NCI-H526 (cell line): ENCODE data around the gene TCN1.
A peak's percentile ranks its signal among the peaks of the same experiment; 100 is the strongest.
"Not testable (repeated sequence)": the region's sequence is repeated elsewhere in the genome, so short reads cannot be mapped to it uniquely, and the experiment has no call there.

Source experiments
- DNase-seq, 2 experiments: peaks; one replicate each; lab custom pipeline; 2025; lab: John Stamatoyannopoulos, UW

Gene TCN1

DNA sequence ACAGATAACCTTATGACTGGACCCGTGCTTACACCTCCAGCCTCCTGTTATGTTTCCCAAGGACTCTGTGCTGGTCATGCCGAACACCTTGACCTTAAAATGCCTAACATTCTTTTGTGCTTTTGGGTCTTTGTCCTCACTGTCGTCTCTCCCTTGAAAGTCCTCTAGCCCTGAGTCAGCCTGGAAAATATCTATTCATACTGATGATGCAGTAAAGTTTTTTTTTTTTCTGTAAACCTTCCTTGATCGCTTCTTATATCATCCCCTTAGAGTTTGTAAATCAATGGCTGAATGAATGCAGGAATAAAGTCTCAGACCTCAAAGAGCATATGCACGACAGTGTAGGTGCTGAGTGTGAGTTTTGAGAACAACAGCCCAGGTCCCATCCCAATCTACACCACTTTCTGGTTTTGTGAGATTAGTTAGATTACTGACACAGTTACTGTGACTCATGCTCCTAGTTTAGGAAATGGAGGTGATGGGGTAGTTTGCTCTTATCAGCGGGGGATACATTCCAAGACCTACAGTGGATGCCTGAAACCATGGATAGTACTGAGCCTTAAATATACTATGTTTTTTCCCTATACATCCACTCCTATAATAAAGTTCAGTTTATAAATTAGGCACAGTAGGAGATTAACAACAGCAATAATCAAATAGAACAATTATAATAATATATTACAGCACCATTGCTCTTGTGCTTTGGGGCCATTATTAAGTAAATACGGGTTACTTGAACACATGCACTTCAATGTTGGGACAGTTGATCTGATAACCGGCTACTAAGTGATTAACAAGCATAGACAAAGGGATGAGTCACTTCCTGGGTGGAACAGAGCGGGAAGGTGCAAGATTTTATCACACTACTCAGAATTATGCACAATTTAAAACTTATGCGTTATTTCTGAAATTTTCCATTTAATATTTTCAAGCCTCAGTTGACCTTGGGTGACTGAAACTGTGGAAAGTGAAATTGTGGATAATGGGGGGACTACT lies 8.6 kb downstream of the TCN1 start:
- no peak for DNase-seq

DNA sequence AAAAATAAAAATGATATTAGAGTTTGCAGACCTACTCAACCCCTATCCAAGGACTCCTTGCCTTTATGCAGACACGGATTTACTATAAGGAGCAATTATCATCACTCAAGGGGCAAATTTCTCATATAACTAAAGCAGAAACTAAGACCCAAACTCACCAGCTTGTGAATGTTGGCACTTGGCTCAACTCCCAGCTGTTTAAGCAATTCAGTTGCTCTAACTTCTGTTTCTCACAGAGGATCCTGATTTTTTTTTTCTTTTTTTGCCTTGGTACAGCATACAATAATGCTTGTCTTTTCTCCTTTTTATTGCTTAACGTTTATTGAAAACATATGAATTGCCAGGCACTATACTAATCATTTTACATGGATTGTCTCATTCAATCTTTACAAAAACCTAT lies 11.4 kb downstream of the TCN1 start:
- no peak for DNase-seq

DNA sequence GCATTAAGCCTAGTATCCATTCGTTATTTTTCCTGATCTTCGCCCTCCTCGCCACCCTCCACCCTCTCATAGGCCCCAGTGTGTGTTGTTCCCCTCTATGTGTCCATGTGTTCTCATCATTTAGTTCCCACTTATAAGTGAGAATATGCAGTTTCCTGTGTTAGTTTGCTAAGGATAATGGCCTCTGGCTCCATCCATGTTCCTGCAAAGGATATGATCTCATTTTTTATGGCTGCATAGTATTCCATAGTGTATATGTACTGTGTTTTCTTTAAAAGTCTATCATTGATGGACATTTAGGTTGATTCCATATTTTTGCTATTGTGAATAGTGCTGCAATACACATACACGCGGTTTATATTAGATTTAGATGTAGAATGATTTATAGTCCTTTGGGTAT lies 14.9 kb downstream of the TCN1 start:
- DNase-seq: not testable (repeated sequence)

DNA sequence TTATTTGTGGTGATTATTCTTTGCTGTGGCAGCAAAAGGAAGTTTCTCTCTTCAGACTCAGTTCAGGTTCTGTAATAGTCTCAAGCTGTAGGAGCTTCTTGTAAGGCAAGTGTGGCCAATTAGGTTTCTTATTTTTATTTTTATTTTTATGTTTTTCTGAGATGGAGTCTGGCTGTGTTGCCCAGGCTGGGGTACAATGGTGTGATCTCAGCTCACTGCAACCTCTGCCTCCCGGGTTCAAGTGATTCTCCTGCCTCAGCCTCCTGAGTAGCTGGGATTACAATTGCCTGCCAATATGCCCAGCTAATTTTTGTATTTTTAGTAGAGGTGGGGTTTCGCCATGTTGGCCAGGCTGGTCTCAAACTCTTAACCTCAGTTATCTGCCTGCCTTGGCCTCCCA lies 16.7 kb downstream of the TCN1 start:
- DNase-seq: not testable (repeated sequence)

DNA sequence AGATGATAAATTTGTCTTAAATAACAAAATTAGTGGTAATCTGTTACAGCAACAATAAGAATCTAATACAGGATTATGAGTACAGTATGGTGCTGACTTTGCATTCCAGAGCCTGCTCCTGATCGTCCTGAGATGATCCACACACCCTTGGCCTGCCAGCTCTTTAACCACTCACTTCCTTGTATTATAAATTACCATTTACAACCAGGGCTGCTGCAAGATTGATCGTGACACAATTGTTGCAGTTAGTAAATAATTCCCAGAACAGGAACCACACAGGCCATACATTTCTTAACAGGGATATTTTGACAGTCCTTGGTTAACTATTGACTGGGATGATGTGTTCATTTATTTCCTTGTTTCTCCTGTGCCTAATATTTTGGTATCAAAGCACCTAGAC lies 17.2 kb downstream of the TCN1 start:
- no peak for DNase-seq

DNA sequence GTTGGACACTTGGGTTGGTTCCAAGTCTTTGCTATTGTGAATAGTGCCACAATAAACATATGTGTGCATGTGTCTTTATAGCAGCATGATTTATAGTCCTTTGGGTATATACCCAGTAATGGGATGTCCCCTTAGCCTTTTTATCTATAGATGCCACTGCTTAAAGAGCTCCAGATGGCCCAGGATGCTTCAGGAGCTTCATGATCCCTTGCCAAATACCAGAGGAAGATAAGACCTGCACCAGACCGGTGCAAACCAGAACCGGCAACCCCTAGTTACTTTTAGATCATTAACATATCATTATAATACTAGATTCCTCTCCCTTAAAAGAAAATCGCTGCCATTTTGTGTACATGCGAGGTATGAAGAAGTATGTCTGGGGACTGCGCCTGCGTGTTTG lies 17.8 kb downstream of the TCN1 start:
- DNase-seq: not testable (repeated sequence)

DNA sequence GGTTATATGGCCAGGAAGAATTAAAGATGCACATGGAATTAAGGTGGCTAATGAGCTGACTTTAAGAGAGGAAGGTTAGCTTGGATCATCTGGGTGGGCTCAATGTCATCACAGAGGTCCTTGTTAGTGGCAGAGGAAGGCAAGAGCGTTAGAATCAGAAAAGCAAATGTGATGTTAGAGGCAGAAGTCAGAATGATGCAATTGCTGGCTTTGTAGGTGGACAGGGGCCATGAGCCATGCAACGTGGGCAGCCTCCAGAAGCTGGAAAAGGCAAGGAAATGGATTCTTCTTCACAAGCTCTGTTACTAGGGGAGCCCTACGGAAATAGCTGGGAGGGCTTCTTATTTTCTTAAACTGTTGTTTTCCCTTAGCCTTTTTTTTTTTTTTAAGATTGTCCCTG lies 18.7 kb downstream of the TCN1 start:
- DNase-seq: no peak

DNA sequence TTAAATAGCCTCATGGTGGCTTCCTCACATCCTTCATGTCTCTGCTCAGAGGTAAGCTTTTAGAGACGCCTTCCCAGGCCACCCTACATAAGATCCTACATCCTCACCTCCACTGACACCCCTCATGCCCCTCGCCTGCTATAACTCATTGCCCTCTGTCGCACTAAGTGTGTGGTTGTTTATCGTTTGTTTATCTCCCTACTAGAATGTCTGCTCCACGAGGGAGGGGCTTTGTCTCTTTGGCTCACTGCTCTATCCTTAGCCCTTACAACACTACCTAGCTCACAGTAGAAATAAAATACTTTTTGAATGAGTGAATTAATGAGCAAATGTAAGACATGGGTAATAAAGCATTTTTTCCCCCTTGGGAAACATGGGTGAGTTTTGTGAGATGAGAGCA lies 19.7 kb downstream of the TCN1 start:
- DNase-seq: no peak

DNA sequence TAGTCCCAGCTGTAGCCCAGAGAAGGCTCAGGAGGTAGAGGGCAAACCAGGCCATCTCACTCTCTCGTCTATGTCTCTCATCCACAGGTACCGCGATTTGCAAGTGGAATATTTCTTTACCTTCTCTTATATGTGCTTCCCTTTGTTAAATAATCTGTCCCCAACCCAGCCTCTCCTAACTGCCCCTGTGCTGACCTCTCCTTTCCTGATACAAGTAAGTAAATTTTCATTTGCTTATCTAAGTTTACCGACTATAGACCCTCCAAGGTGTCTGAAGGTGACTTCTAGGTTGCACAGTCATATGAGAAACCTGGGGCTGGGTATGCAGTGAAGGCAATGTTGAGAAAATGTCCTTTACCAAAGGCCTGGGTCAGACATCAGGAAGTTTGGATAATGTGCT lies 20.9 kb downstream of the TCN1 start, which contains the start of gene CBLIF:
Gene CBLIF, minus strand, starts transcription at position 101 of the 400 bp plus-strand sequence. Its CDS starts 46 bp downstream, at position 55.
- DNase-seq: no peak

DNA sequence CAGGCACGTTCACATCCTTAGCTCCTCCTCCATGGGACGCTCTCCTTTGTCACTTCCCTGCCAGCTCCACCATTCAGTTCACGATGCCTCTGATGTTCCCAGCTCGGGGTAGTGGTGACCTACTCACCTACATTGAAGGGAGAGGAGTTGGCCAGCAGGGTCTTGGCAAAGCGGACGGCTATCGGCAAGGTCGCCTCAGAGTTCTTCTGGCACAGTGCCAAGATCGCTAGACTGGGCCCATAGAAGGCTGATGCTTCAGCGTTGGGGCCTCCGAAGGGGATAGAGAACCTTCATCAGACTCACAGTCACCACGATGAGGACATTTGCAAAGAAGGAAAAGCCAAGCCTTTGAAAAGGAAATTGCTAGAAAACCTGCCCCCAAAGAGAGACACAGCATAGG lies 24.0 kb downstream of the TCN1 start:
- no peak for DNase-seq

DNA sequence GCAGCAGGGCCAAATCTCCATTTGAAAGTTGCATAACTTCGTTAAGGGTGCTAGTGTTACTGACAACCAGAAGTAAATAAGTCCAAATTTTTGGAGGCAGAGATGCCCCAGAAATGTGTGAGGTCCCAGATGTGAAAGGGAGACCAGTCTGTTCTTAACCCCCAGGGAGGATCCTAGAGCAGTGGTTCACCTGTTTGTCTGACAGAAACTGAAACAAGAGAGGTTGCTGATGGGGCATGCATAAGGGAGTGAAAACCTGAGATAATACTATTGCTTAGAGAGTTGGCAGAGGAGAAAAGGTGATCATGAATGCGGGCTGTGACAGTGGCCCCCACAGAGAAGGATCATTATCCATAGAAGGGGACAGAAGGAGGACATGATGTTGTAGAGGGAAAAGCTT lies 24.8 kb downstream of the TCN1 start:
- DNase-seq: no peak

DNA sequence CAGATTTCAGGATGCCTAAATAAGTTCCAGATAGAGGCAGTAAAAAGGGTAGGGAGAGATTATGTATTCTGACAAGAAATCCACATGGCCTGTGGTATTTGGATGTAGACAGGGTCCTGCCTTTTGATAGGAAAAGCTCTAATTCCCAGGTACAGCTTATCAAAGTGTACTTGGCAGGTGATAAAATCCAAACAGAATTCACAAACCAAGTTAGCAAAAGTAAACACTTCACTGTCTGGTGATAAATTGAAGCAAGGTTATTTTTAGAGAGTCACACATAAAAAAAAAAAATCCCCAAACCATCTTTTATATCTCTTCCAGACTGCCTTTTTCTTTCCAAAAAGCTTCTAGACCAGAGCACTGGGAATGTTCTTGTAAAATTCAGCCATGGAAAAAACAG lies 26.7 kb downstream of the TCN1 start:
- no peak for DNase-seq

DNA sequence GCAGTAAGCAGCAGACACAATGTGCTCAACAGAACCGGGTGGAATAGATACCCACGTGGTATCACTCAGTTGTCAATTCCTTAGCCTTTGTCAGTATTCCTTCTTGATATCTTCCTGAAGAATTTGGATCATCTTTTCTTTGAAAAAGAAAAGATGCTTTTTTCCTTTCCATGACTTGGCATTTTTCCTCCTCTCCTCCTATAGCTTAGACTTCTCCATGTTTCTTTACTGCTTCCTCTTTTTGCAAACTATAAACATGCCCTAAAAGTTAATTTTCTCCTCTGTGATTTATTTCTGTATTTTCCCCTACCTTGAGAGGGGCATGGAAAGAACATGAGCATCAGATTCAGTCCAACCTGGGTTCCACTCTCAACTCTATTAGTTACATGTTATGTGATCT lies 32.7 kb downstream of the TCN1 start:
- no peak for DNase-seq

DNA sequence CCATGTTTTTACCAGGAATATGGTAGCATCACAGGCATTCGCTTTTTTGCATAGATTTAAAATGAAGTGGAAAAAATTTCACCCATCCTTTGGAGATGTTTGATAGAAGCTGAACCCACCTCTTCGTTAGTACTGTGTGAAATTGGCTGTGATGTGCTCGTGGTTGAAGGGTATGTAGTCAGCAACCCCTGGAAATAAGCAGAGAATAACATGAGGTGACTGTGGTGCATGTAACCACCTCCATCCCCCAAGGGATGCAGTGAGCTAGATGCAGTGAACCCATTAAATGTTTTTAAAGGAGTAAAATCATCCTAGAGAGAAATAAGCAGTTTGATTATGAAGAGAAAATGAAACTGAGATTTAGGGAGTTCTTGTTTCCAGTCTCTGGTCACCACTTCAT lies 36.9 kb downstream of the TCN1 start:
- no peak for DNase-seq

DNA sequence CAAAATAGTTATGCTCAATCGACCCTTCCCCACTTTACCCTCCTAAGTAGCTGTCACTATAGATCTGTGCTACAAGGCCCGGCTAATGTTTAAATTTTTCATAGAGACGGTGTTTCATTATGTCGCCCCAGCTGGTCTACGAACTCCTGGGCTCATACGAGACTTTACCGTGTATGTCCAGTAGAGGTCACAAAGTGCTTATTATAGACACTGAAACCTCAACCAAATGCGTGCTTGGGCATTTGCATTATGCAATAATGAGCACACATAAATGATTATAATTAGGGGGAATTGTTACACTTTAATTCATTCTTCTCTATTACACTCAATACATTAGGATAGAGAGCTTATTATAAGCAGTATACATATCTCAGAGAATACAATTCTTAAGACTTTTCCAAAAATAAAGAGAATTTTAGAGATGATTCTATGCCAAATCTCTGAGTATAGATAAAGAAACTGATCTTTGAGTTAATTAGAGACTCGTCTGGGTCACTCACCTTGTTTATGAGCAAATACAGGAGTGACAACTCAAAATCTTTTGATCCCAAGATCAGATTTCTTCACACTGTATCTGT lies 43.2 kb downstream of the TCN1 start:
- peak; percentile 61 to 88 for DNase-seq

DNA sequence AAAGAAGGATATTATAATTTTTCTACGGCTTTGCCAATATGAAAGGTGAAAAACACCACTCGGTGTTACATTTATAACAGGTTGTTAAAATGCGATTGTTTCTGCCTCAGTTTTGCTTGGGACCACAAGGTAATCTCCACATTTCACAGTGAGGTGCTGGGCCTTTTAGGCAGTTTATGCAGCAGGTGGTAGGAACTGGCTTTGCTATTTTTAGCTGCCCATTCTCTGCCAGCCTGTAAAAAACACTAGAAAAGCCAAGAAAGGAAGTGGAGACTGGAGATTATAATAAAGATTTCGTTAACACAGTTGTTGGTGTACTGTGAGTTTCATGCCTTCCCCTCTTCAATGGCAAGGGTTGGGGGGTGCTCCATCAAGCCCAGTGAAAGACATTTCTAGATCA lies 47.7 kb downstream of the TCN1 start:
- DNase-seq: no peak

DNA sequence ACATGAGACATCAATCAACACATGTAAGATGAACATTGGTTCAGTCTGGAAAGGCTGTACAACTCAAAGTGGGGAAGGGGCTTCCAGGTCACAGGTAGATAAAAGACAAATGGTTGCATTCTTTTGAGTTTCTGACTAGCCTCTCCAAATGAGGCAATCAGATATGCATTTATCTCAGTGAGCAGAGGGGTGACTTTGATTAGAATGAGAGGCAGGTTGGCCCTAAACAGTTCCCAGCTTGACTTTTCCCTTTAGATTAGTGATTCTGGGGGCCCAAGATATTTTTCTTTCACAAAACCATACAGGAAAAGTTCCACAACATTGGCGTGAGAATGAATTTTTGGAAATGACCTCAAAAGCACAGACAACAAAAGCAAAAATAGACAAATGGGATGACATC lies 49.9 kb downstream of the TCN1 start:
- DNase-seq: not testable (repeated sequence)

DNA sequence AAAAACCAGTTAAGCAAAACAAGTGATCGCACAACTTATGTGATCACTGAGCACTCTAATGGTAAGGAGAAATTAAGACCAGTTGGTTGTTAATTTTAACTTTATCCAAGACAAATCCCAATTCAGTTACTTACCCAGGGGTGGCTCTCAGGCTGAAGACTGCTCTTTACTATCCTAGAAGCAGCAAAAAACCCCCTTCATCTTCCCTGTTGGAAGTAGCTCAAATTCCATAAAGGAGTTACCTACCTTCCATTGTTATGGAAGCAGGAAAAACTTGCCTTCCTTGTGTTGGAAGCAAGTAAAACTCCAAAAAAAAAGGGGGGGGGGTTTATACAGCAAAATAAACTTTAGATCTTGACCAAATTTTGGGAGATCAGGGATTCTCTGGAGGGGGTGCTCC lies 50.5 kb downstream of the TCN1 start:
- DNase-seq: no peak

DNA sequence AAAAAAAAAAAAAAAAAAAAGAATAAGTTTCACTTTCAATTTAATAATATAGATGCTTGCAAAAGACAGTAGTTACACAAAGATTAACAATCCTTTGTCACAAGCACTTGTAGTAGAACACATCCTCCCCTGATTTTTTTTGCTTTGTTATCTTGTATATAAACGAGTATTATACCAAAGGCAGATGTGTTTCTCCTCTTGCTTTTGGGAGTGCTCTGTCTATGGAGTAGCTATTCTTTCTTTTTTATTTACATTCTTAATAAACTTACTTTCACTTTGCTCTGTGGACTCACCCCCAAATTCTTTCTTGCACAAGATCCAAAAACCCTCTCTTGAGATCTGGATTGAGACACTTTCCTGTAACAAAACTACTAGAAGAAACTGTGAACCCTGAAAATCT lies 52.3 kb downstream of the TCN1 start:
- no peak for DNase-seq

DNA sequence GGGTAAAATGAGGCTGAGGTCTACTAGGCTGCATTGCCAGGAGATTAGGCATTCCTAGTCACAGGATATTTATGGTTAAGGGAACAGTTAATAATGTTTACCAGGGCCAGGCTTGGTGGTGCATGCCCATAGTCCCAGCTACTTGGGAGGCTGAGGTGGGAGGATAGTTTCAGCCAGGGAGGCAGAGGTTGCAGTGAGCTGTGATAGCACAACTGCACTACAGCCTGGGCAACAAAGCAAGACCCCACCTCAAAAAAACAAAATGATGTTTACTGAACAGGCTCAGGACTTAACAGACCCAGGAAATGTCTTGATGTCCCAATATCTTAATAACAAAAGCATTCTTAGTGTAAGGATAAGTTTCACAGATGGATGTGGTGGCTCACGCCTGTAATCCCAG lies 52.9 kb downstream of the TCN1 start:
- DNase-seq: no peak

DNA sequence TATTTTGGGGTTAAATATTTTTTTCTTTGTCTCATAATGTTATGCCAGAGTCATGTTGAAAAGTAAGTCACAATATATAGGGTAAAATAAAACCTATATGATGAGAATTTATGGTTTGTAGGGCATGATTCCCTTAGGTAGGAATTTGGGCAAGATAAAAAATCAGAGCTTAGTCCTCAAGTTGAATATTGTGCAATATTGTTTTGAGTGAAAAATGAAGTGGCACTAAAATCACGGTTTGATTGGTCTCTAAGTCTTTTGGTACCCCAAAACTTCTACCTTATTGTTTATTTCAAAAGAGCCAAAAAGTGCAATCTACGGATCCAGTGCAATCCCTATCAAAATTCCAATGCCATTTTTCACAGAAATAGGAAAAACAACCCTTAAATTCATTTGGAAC lies 54.1 kb downstream of the TCN1 start:
- DNase-seq: no peak

DNA sequence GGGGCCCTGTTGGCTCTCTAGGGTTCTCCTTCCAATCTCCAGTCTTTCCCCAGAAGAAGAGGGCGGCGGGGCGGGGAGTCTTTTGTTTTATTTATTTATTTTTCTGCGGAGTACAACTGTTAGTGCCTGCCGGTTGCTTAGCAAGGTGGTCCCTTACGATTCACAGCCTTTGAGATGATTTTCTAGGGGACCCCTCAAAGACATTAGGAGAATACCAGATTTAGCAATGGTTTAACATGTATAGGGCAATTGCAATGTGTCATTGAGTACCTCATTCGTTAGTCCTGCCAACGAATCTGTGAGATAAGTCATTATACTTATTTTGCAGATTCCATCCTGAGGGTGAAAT lies 55.4 kb downstream of the TCN1 start:
- DNase-seq: no peak

DNA sequence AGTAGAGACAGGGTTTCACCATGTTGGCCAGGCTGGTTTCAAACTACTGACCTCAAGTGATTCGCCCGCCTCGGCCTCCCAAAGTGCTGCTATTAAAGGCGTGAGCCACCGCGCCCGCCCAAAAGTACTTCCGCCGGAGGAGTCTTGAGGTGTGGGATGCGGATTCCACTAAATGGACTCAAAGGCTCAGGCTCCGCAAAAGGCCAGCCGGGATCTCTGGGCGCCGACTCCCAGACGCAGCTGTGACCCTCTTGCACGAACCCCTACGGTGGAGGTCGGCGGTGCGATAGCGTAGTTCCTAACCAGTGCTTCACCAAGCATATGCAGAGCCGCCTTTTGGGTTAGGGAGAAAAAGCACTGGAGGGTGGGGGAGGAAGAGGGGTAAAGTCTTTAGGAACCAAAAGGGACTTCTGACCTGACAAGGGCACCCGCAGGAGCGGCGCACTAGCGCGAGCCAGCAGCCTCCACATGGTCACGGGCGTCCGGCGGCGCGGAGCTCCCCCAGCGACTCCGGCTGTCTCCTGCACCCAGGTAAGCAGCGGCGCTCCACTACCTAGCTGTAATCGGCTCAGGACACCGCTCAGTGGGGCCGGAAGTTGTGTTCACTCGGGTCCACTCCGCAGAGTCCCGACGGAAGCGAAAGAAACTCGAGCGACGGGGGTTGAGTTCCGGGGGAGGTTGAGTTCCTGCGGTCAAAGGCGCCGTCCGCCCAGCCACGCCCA lies 55.9 kb downstream of the TCN1 start, which contains the start of gene MRPL16:
Gene MRPL16, minus strand, starts transcription at position 590 of the 722 bp plus-strand sequence. Its CDS starts 120 bp downstream, at position 470.
- DNase-seq: peak; percentile 88 to 97
